GM23248 (cell line): ENCODE results near the gene WDTC1.

Source experiments
- EZH2 ChIP-seq: fragments of 200-600 bp; sonication (generic); IDR thresholded peaks from 2 replicates; pipeline ENCODE4 v1.6.1; 2018; ENCODE audit warnings: antibody characterized with exemption, mild to moderate bottlenecking; ENCODE audit not compliant: insufficient read depth, poor library complexity, severe bottlenecking
- EZH2phosphoT487 ChIP-seq: fragments of 200-600 bp; sonication (generic); IDR thresholded peaks from 2 replicates; pipeline ENCODE4 v1.6.1; 2018; ENCODE audit warnings: antibody characterized with exemption, moderate library complexity, mild to moderate bottlenecking, low read depth; ENCODE audit not compliant: insufficient read depth

GRCh38 chr1:27306071-27306470 is 71.6 kb downstream of the WDTC1 start:
- TF ChIP-seq EZH2phosphoT487: no peak
- no peak for TF ChIP-seq EZH2
